ENCODE results near the gene CALML4. TPM values are rescaled to one million over a fixed set of nuclear protein-coding genes. Genes with fewer than 3 reads are reported as not detected.

The CALML4 gene
- total RNA-seq, 4 donors from 2014 or later, result 2.4 to 13.6 (median 4.8) TPM

GRCh38 chr15:68232937-68233336 lies 27.8 kb upstream of the CALML4 start:
- H3K4me1 ChIP-seq, result peaks cover 23% of the 10 kb centered on the region
- H3K4me3 ChIP-seq, result no peak overlapping the region
- 83% methylated on average over 6 of the region's 6 CpGs for WGBS
- H3K27ac ChIP-seq, result no peak overlapping the region
- TF ChIP-seq POLR2A (IDR thresholded peaks at IDR 0.05), result no peak
- TF ChIP-seq, protein P1, sequence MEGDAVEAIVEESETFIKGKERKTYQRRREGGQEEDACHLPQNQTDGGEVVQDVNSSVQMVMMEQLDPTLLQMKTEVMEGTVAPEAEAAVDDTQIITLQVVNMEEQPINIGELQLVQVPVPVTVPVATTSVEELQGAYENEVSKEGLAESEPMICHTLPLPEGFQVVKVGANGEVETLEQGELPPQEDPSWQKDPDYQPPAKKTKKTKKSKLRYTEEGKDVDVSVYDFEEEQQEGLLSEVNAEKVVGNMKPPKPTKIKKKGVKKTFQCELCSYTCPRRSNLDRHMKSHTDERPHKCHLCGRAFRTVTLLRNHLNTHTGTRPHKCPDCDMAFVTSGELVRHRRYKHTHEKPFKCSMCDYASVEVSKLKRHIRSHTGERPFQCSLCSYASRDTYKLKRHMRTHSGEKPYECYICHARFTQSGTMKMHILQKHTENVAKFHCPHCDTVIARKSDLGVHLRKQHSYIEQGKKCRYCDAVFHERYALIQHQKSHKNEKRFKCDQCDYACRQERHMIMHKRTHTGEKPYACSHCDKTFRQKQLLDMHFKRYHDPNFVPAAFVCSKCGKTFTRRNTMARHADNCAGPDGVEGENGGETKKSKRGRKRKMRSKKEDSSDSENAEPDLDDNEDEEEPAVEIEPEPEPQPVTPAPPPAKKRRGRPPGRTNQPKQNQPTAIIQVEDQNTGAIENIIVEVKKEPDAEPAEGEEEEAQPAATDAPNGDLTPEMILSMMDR (IDR thresholded peaks at IDR 0.05), result no peak
- TF ChIP-seq POLR2AphosphoS5 (IDR thresholded peaks at IDR 0.05), result no peak
- no peak for TF ChIP-seq EP300 (IDR thresholded peaks at IDR 0.05)
- no peaks in the 10 kb centered on the region for H3K9me3 ChIP-seq
- peak in 1 of 2 donors; percentile 24 for DNase-seq (ENCODE audit: low spot score in 2 of 2)
- no peaks in the 10 kb centered on the region for H3K36me3 ChIP-seq
- H3K27me3 ChIP-seq, result no peaks in the 10 kb centered on the region

- WGBS, result 83% methylated on average over 6 of the region's 6 CpGs
- H3K36me3 ChIP-seq, result no peaks in the 10 kb centered on the region
- H3K27me3 ChIP-seq, result no peaks in the 10 kb centered on the region
- H3K4me1 ChIP-seq, result peaks cover 28% of the 10 kb centered on the region
- TF ChIP-seq POLR2A (IDR thresholded peaks at IDR 0.05) (no peak), POLR2AphosphoS5 (IDR thresholded peaks at IDR 0.05) (no peak), EP300 (IDR thresholded peaks at IDR 0.05) (no peak)
- TF ChIP-seq, protein P1 (IDR thresholded peaks at IDR 0.05), result no peak
- H3K9me3 ChIP-seq, result no peaks in the 10 kb centered on the region
- H3K4me3 ChIP-seq, result no peak overlapping the region
- DNase-seq (ENCODE audit: low spot score in 2 of 2), result peak in 1 of 2 donors; percentile 44
- no peak overlapping the region for H3K27ac ChIP-seq
Observed at GRCh38 chr15:68232449-68232848, 27.3 kb upstream of the CALML4 start.

GRCh38 chr15:68231102-68231818 lies 26.1 kb upstream of the CALML4 start:
- H3K27ac ChIP-seq, result no peak overlapping the region
- H3K4me3 ChIP-seq, result no peak overlapping the region
- 84% methylated on average over 9 of the region's 9 CpGs for WGBS
- H3K27me3 ChIP-seq, result no peaks in the 10 kb centered on the region
- peaks cover 28% of the 10 kb centered on the region for H3K4me1 ChIP-seq
- no peaks in the 10 kb centered on the region for H3K36me3 ChIP-seq
- no peaks in the 10 kb centered on the region for H3K9me3 ChIP-seq
- peak; percentile 55 to 58 for DNase-seq (ENCODE audit: low spot score in 2 of 2)
- TF ChIP-seq EP300 (IDR thresholded peaks at IDR 0.05), result no peak
- TF ChIP-seq POLR2AphosphoS5 (IDR thresholded peaks at IDR 0.05), result no peak
- TF ChIP-seq, protein P1 (IDR thresholded peaks at IDR 0.05), result no peak
- no peak for TF ChIP-seq POLR2A (IDR thresholded peaks at IDR 0.05)

DNA sequence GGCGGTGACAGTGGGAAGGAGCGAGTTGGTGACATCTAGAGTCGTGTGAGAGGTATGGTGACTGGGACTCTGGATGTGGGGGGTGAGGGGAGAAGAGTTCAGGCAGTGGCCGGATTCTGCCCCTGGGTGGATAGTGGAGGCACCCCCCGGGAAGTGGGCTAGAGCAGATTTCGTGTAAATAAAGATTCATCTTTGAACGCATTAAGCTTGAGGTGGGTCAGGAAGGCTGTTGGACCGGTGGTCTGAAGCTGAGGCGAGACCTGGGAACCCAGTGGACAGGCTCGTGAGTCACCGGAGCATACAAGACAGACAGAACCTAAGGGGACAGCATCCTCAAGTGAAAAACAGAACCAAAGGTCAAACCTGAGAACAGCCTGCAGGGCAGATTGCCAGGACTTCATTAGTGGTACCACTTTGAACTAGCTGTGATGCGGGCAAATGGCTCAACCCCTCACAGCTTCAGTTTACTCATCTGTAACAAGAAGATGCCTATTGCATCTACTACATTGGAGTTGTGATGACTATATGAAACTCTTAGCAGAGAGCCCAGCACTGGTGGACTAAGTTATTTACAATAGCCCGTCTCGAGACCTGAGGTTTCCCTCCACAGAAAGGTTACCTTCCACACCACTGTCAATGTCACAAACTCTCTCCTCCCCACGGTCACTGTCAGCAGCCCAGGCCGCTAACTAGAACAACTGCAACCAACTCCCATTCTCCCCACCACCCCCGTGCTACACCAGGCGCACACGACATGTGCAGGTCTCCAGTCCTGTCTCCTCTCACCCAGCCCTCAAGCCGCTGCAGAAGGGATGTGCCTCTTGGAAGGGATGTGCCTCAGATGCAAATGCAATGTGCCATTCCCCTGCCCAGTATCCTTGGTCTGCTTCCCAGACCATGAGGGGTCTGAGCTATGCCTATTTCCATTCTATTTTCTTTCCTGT lies 25.3 kb upstream of the CALML4 start:
- peak; percentile 69 to 75 for DNase-seq (ENCODE audit: low spot score in 2 of 2)

GRCh38 chr15:68229386-68230156 lies 24.4 kb upstream of the CALML4 start, which contains the start of gene CLN6:
CLN6 (minus strand) TSS chr15:68229728; CDS start chr15:68229584, 144 bp downstream.
- DNase-seq (ENCODE audit: low spot score in 2 of 2), result peak; percentile 88 to 91
- peak within 1 kb of the TSS; percentile 89 for H3K27ac ChIP-seq
- H3K4me3 ChIP-seq, result peak within 1 kb of the TSS; percentile 98
- WGBS, result under 1% methylated on average over 40 of the region's 82 CpGs
- H3K4me1 ChIP-seq, result peaks cover 28% of the 10 kb centered on the region
- no peaks in the 10 kb centered on the region for H3K9me3 ChIP-seq
- no peaks in the 10 kb centered on the region for H3K36me3 ChIP-seq
- TF ChIP-seq, protein P1 (IDR thresholded peaks at IDR 0.05), result no peak
- TF ChIP-seq POLR2AphosphoS5 (IDR thresholded peaks at IDR 0.05), result peak in 1 of 3 donors; percentile 24
- no peaks in the 10 kb centered on the region for H3K27me3 ChIP-seq

More for the DNA sequence above, 25.3 kb upstream of the CALML4 start:
- H3K27me3 ChIP-seq, result no peaks in the 10 kb centered on the region
- TF ChIP-seq EP300 (IDR thresholded peaks at IDR 0.05) (no peak), POLR2A (IDR thresholded peaks at IDR 0.05) (no peak), POLR2AphosphoS5 (IDR thresholded peaks at IDR 0.05) (no peak)
- H3K27ac ChIP-seq, result peak overlapping the region; percentile 89
- H3K4me1 ChIP-seq, result peaks cover 28% of the 10 kb centered on the region
- WGBS, result 57% methylated on average over 20 of the region's 20 CpGs
- no peaks in the 10 kb centered on the region for H3K9me3 ChIP-seq
- H3K4me3 ChIP-seq, result peak overlapping the region; percentile 98
- no peaks in the 10 kb centered on the region for H3K36me3 ChIP-seq
